D721Med (cell line): Measurements from ENCODE around the gene CELF1.

Experiments used
- DNase-seq: peaks from one replicate; pipeline ENCODE4 v3.0.0; 2011; ENCODE audit warnings: low spot score; ENCODE audit not compliant: insufficient read length
- FAIRE-seq: peaks from 2 replicates; lab custom pipeline; 2011; peaks lifted over from hg19 to GRCh38; lab: Jason Lieb, UNC
- CTCF ChIP-seq: IDR thresholded peaks from 2 replicates; pipeline ENCODE4 v1.5.1; 2012; ENCODE audit warnings: mild to moderate bottlenecking, control low read depth; ENCODE audit not compliant: insufficient read depth; ENCODE audit errors: missing control alignments

The CELF1 gene

GRCh38 chr11:47514825-47515647 lies 37.9 kb downstream of the CELF1 start:
- TF ChIP-seq CTCF, result no peak
- FAIRE-seq, result no peak
- DNase-seq, result no peak

- DNase-seq, result no peak
- no peak for FAIRE-seq
These were observed 40.2 kb downstream of the CELF1 start for GRCh38 chr11:47512701-47513100.

GRCh38 chr11:47511917-47512316 lies 41.0 kb downstream of the CELF1 start:
- FAIRE-seq, result no peak

More at GRCh38 chr11:47512701-47513100, 40.2 kb downstream of the CELF1 start:
- no peak for TF ChIP-seq CTCF

GRCh38 chr11:47510209-47510608 lies 42.7 kb downstream of the CELF1 start:
- DNase-seq (no peak), FAIRE-seq (no peak)
- no peak for TF ChIP-seq CTCF

More at GRCh38 chr11:47511917-47512316, 41.0 kb downstream of the CELF1 start:
- no peak for DNase-seq
- no peak for TF ChIP-seq CTCF

- TF ChIP-seq CTCF, result no peak
- FAIRE-seq (no peak), DNase-seq (no peak)
These were observed 43.8 kb downstream of the CELF1 start for GRCh38 chr11:47509077-47509536.

GRCh38 chr11:47508240-47508957 lies 44.5 kb downstream of the CELF1 start:
- no peak for TF ChIP-seq CTCF
- FAIRE-seq (no peak), DNase-seq (no peak)
